A549 (cell line): ENCODE results near the gene RAB3IL1. TPM values are rescaled to one million over a fixed set of nuclear protein-coding genes. Genes with fewer than 3 reads are reported as not detected.

Source experiments
- ATAC-seq, 2 experiments: fragments of 200-7000 bp in 1 of 2; fragments of >200 bp in 1 of 2; cut with Nextera tagmentation in 1 of 2; cut with Tn5 transposase in 1 of 2; 3 replicates each; pipeline versions ENCODE4 v1.8.0 to v1.9.1; 2018 to 2020; ENCODE audit warnings: mild to moderate bottlenecking in 1 of 2, moderate library complexity in 1 of 2
- CTCF ChIA-PET: fragments of 300-600 bp; sonication (Branson Sonifier 250); formaldehyde crosslinking; extraction: SDS; loops from one replicate; lab custom pipeline; 2021; ENCODE audit warnings: antibody characterized with exemption, inconsistent platforms; lab: Yijun Ruan, JAX
- POLR2A ChIA-PET: fragments of 350-600 bp; formaldehyde crosslinking; extraction: SDS; loops from one replicate; lab custom pipeline; 2021; ENCODE audit warnings: antibody characterized with exemption, inconsistent platforms; lab: Yijun Ruan, JAX
- DNase-seq, 2 experiments: peaks; one replicate each; pipeline versions ENCODE4 v3.0.0 to v3.0.0-alpha.2; 2011 to 2016; ENCODE audit warnings: low read depth in 1 of 2, low spot score in 1 of 2
- FAIRE-seq: peaks from 2 replicates; lab custom pipeline; 2011; peaks lifted over from hg19 to GRCh38; lab: Jason Lieb, UNC
- H3K27ac ChIP-seq, 2 experiments: fragments of >200 bp; sonication (Bioruptor Twin); formaldehyde crosslinking; 3 replicates each; pipeline ENCODE4 v1.5.1; 2016 to 2017
- H3K4me1 ChIP-seq: fragments of >200 bp; sonication (Bioruptor Twin); formaldehyde crosslinking; 3 replicates; pipeline ENCODE4 v1.6.1; 2016
- H3K4me2 ChIP-seq: fragments of >200 bp; sonication (Bioruptor Twin); formaldehyde crosslinking; 3 replicates; pipeline ENCODE4 v1.6.1; 2016
- H3K4me3 ChIP-seq: fragments of >200 bp; sonication (Bioruptor Twin); formaldehyde crosslinking; 3 replicates; pipeline ENCODE4 v1.5.1; 2016
- H3K9me3 ChIP-seq: fragments of >200 bp; sonication (Bioruptor Twin); formaldehyde crosslinking; 3 replicates; pipeline ENCODE4 v1.6.1; 2016
- BCL3 ChIP-seq: fragments of >200 bp; sonication (Bioruptor Twin); formaldehyde crosslinking; IDR thresholded peaks from 3 replicates; pipeline ENCODE4 v1.6.1; 2016
- CHD4 ChIP-seq: fragments of 200-600 bp; sonication (generic); IDR thresholded peaks from 2 replicates; pipeline ENCODE4 v1.6.1; 2016; ENCODE audit warnings: antibody characterized with exemption, mild to moderate bottlenecking, borderline replicate concordance
- CTCF ChIP-seq: fragments of >200 bp; sonication (Bioruptor Twin); formaldehyde crosslinking; IDR thresholded peaks from 3 replicates; pipeline ENCODE4 v1.5.1; 2016
- EHF ChIP-seq: fragments of 250-450 bp; sonication (Bioruptor Pico); IDR thresholded peaks from 2 replicates; pipeline ENCODE4 v1.5.0; 2020; ENCODE audit warnings: mild to moderate bottlenecking
- ELK1 ChIP-seq: fragments of 150-350 bp; IDR thresholded peaks from 2 replicates; pipeline ENCODE4 v1.6.1; 2014; ENCODE audit warnings: low read depth, mild to moderate bottlenecking, low read length
- EP300 ChIP-seq, 2 experiments: fragments of >200 bp; sonication (Bioruptor Twin); formaldehyde crosslinking; IDR thresholded peaks; 2 replicates in 1 of 2; 3 replicates in 1 of 2; pipeline ENCODE4 v1.6.1; 2016 to 2017
- FOSB ChIP-seq: fragments of 250-450 bp; sonication (Bioruptor Pico); IDR thresholded peaks from 2 replicates; pipeline ENCODE4 v1.5.0; 2020; ENCODE audit warnings: mild to moderate bottlenecking, moderate library complexity
- FOXS1 ChIP-seq: fragments of 250-450 bp; sonication (Bioruptor Pico); IDR thresholded peaks from 2 replicates; pipeline ENCODE4 v1.5.0; 2020; ENCODE audit warnings: mild to moderate bottlenecking, moderate library complexity
- HDAC2 ChIP-seq: fragments of 200-600 bp; sonication (generic); IDR thresholded peaks from 2 replicates; pipeline ENCODE4 v1.6.1; 2016
- HES2 ChIP-seq: fragments of >200 bp; sonication (Bioruptor Twin); formaldehyde crosslinking; IDR thresholded peaks from 2 replicates; pipeline ENCODE4 v1.6.1; 2016
- HEYL ChIP-seq: fragments of 250-450 bp; sonication (Bioruptor Pico); IDR thresholded peaks from 2 replicates; pipeline ENCODE4 v1.8.0; 2021; ENCODE audit warnings: mild to moderate bottlenecking, moderate library complexity
- HOXA7 ChIP-seq: fragments of 250-450 bp; sonication (Bioruptor Pico); IDR thresholded peaks from 2 replicates; pipeline ENCODE4 v1.5.0; 2020; ENCODE audit warnings: mild to moderate bottlenecking, moderate library complexity
- HOXB13 ChIP-seq: fragments of 250-450 bp; sonication (Bioruptor Pico); IDR thresholded peaks from 2 replicates; pipeline ENCODE4 v1.5.0; 2020; ENCODE audit warnings: low read depth, mild to moderate bottlenecking, moderate library complexity
- JUN ChIP-seq, 2 experiments: fragments of >200 bp; sonication (Bioruptor Twin); formaldehyde crosslinking; IDR thresholded peaks; 2 replicates in 1 of 2; 3 replicates in 1 of 2; pipeline ENCODE4 v1.6.1; 2016 to 2017
- MYC ChIP-seq: IDR thresholded peaks from 2 replicates; pipeline ENCODE4 v1.6.1; 2012; ENCODE audit warnings: mild to moderate bottlenecking, inconsistent platforms, low read length, improper control_type of control experiment, borderline replicate concordance
- NR3C1 ChIP-seq: fragments of >200 bp; sonication (Bioruptor Twin); formaldehyde crosslinking; IDR thresholded peaks from 3 replicates; pipeline ENCODE4 v1.6.1; 2017
- PBX3 ChIP-seq: IDR thresholded peaks from 2 replicates; pipeline ENCODE4 v1.6.1; 2012
- PHF8 ChIP-seq: fragments of 200-600 bp; sonication (generic); IDR thresholded peaks from 2 replicates; pipeline ENCODE4 v1.6.1; 2016; ENCODE audit warnings: low read depth, mild to moderate bottlenecking, antibody characterized with exemption, moderate library complexity, borderline replicate concordance
- POLR2A ChIP-seq: IDR thresholded peaks from 2 replicates; pipeline ENCODE4 v1.6.1; 2012; ENCODE audit warnings: mild to moderate bottlenecking, low read length
- RAD21 ChIP-seq, 2 experiments: fragments of >200 bp in 1 of 2; sonication (Bioruptor Twin) in 1 of 2; formaldehyde crosslinking in 1 of 2; IDR thresholded peaks in 1 of 2; conservative IDR thresholded peaks in 1 of 2; 2 replicates in 1 of 2; 3 replicates in 1 of 2; pipeline ENCODE4 v1.6.1; 2012 to 2018; ENCODE audit warnings: inconsistent platforms in 1 of 2
- RCOR1 ChIP-seq: fragments of 150-350 bp; IDR thresholded peaks from 2 replicates; pipeline ENCODE4 v1.6.1; 2014; ENCODE audit warnings: antibody characterized with exemption, low read length, low read depth
- TP53 ChIP-seq: fragments of 250-450 bp; sonication (Bioruptor Pico); IDR thresholded peaks from 2 replicates; pipeline ENCODE4 v1.5.0; 2021; ENCODE audit warnings: mild to moderate bottlenecking, moderate library complexity
- ZC3H11A ChIP-seq: fragments of 450-650 bp; IDR thresholded peaks from 2 replicates; pipeline ENCODE4 v1.6.1; 2014; ENCODE audit warnings: antibody characterized with exemption, mild to moderate bottlenecking
- ZFP36 ChIP-seq: fragments of 450-650 bp; IDR thresholded peaks from 2 replicates; pipeline ENCODE4 v1.6.1; 2014; ENCODE audit warnings: borderline replicate concordance; ENCODE audit not compliant: partially characterized antibody
- ZNF302 ChIP-seq: fragments of 250-450 bp; sonication (Bioruptor Pico); IDR thresholded peaks from 2 replicates; pipeline ENCODE4 v1.9.0; 2021; ENCODE audit warnings: inconsistent platforms, mild to moderate bottlenecking, moderate library complexity
- WGBS: methylation state at CpG from one replicate; pipeline ENCODE4 v1.1.6; 2017; ENCODE audit errors: missing lambda C conversion rate; 5-methylcytosine and 5-hydroxymethylcytosine counted together
- polyA plus RNA-seq, 4 experiments: library from polyadenylated mRNA; depleted of rRNA in 3 of 4; stranded (reverse); fragments of >200 nt; fragmentation: RNase III in 1 of 4; extraction: RNeasy Plus Mini Kit Qiagen cat#74134 plus additional on column Dnase treatment in 1 of 4; gene quantifications; 2 replicates in 3 of 4; 3 replicates in 1 of 4; pipeline ENCODE4 v1.2.3, GENCODE V29; 2011 to 2017

Gene RAB3IL1
- polyA plus RNA-seq, 2 of the 4 experiments (the other 2 are of a cell fraction): 5.8 to 6.2 TPM

- Histone ChIP-seq H3K9me3 (no peaks in the 10 kb centered on the region), H3K4me1 (peaks cover 32% of the 10 kb centered on the region), H3K4me2 (no peak overlapping the region), H3K27ac (peak overlapping the region; percentile 66 to 82; a peak in 4 of 6 replicates), H3K4me3 (no peak overlapping the region)
- FAIRE-seq: no peak
- TF ChIP-seq PBX3: no peak
- no peak for TF ChIP-seq RAD21 (conservative IDR thresholded peaks at IDR 0.05 in 1 of 2, IDR thresholded peaks at IDR 0.05 in 1 of 2)
- no peak for TF ChIP-seq ELK1
- no peak for TF ChIP-seq CTCF
- TF ChIP-seq ZC3H11A: no peak
- TF ChIP-seq RCOR1: no peak
- TF ChIP-seq PHF8: no peak
- no peak for TF ChIP-seq HOXB13 (CRISPR knock-in tag)
- TF ChIP-seq HDAC2: no peak
- no peak for TF ChIP-seq EP300 (IDR thresholded peaks at IDR 0.05)
- TF ChIP-seq HEYL (CRISPR knock-in tag): no peak
- TF ChIP-seq EHF (CRISPR knock-in tag): no peak
- TF ChIP-seq POLR2A: no peak
- no peak for ATAC-seq
- POLR2A ChIA-PET: interaction anchor here (1.1 kb wide), 1 partner anchor 51 kb away, joined by 5 read pairs; no protein-coding TSS in a partner anchor
- 83% methylated on average over 15 of the region's 15 CpGs for WGBS
- no peak for DNase-seq
- CTCF ChIA-PET: interaction anchor here (0.6 to 19.8 kb wide), 39 partner anchors 7 to 724 kb away, joined by 3 to 565 read pairs (median 6); partner anchors contain the start of genes BEST1, FADS3, FTH1 and RAB3IL1
These were observed 20.5 kb downstream of the RAB3IL1 start for GRCh38 chr11:61896665-61897386.

GRCh38 chr11:61895718-61896059 is 21.7 kb downstream of the RAB3IL1 start:
- Histone ChIP-seq H3K4me3 (no peak overlapping the region), H3K27ac (no peak overlapping the region), H3K9me3 (no peaks in the 10 kb centered on the region)
- CTCF ChIA-PET: interaction anchor here (0.6 to 19.8 kb wide), 16 partner anchors 9 to 211 kb away, joined by 3 to 565 read pairs (median 71); partner anchors contain the start of genes BEST1, FADS3, FTH1 and RAB3IL1
- TF ChIP-seq PHF8 (no peak), HEYL (CRISPR knock-in tag) (no peak), ZNF302 (CRISPR knock-in tag) (no peak), HOXA7 (no peak), FOSB (CRISPR knock-in tag) (no peak), CHD4 (no peak), BCL3 (no peak), NR3C1 (no peak), EHF (CRISPR knock-in tag) (no peak), FOXS1 (no peak), TP53 (no peak), JUN (IDR thresholded peaks at IDR 0.05) (no peak), MYC (no peak), POLR2A (no peak), CTCF (no peak), HES2 (no peak), ZFP36 (no peak), HOXB13 (CRISPR knock-in tag) (no peak)
- TF ChIP-seq, all 56 proteins: peak for 0
- peaks cover 32% of the 10 kb centered on the region for H3K4me1 ChIP-seq
- FAIRE-seq (no peak), DNase-seq (no peak), ATAC-seq (no peak)
- WGBS: 71% methylated on average over 4 of the region's 4 CpGs
- POLR2A ChIA-PET: no interaction called here
- H3K4me2 ChIP-seq: no peak overlapping the region
